OCI-LY7 (cell line): ENCODE data around the gene SERF2.

ENCODE experiments used
- CTCF ChIP-seq: fragments of 200-600 bp; sonication (generic); conservative IDR thresholded peaks from 2 replicates; pipeline ENCODE4 v1.5.1; 2014; ENCODE audit warnings: mild to moderate bottlenecking, antibody characterized with exemption, low read length, moderate library complexity, mixed read lengths
- EZH2phosphoT487 ChIP-seq: fragments of 200-600 bp; sonication (generic); IDR thresholded peaks from 2 replicates; pipeline ENCODE4 v1.6.1; 2018; ENCODE audit warnings: low read depth, borderline replicate concordance, mild to moderate bottlenecking, mixed run types, antibody characterized with exemption, low read length, moderate library complexity, mixed read lengths

GRCh38 chr15:43796566-43796965, 4.4 kb downstream of the SERF2 start:
- TF ChIP-seq CTCF = no peak
- TF ChIP-seq EZH2phosphoT487 = no peak
